BJ (cell line): ENCODE results near the gene SCN9A. TPM values are rescaled to one million over a fixed set of nuclear protein-coding genes. Genes with fewer than 3 reads are reported as not detected.

Experiments
- CTCF ChIA-PET: fragments of 350-600 bp; formaldehyde crosslinking; extraction: SDS; loops from one replicate; lab custom pipeline; 2021; ENCODE audit warnings: antibody characterized with exemption, inconsistent platforms; lab: Yijun Ruan, JAX
- POLR2A ChIA-PET: fragments of 300-600 bp; sonication (Branson Sonifier 250); formaldehyde crosslinking; extraction: SDS; loops from one replicate; lab custom pipeline; 2021; ENCODE audit warnings: antibody characterized with exemption; lab: Charles Lee
- DNase-seq: peaks from one replicate; pipeline ENCODE4 v3.0.0-alpha.2; 2011; ENCODE audit warnings: low read depth
- H3K27me3 ChIP-seq: 2 replicates; pipeline ENCODE4 v1.6.0; 2011; ENCODE audit warnings: low read length; ENCODE audit not compliant: control insufficient read depth, insufficient read depth
- H3K36me3 ChIP-seq: 2 replicates; pipeline ENCODE4 v1.5.1; 2011; ENCODE audit warnings: low read length; ENCODE audit not compliant: control insufficient read depth, insufficient read depth
- H3K4me3 ChIP-seq: 2 replicates; pipeline ENCODE4 v1.5.1; 2011; ENCODE audit warnings: low read depth, mild to moderate bottlenecking, control low read depth, low read length
- polyA plus RNA-seq: library from polyadenylated mRNA; depleted of rRNA; stranded (reverse); fragments of >200 nt; gene quantifications from 2 replicates; pipeline ENCODE4 v1.2.3, GENCODE V29; 2011
- TF ChIP-seq, protein P1 (sequence below): IDR thresholded peaks from 2 replicates; pipeline ENCODE4 v1.5.1; 2011; ENCODE audit warnings: low read depth, mild to moderate bottlenecking, control low read depth, inconsistent platforms, low read length, moderate library complexity; ENCODE audit not compliant: insufficient read depth

The SCN9A gene
- polyA plus RNA-seq, 1 experiment, result 19.4 TPM

DNA sequence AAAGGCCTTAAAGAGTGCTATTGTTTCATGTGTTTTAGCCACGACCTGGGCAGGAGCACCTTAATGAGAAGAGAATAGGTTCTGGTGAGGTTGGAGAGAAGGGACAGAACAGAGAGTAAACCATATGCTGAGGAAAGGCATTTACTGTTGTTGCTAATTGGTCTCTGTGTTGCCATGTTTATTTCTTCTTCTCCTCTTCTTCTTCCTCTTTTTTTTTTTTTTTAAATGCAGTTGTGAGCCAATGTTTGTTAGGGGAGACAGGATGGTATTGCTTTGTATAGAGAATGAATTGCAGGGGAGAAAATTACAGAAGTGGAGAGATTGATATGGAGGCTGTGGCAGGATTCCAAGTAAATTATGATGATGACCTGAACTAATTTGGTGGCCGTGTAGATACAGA is 2.6 kb downstream of the SCN9A start:
- H3K27me3 ChIP-seq, result no peaks in the 10 kb centered on the region
- POLR2A ChIA-PET, result no interaction called here
- TF ChIP-seq, protein P1, sequence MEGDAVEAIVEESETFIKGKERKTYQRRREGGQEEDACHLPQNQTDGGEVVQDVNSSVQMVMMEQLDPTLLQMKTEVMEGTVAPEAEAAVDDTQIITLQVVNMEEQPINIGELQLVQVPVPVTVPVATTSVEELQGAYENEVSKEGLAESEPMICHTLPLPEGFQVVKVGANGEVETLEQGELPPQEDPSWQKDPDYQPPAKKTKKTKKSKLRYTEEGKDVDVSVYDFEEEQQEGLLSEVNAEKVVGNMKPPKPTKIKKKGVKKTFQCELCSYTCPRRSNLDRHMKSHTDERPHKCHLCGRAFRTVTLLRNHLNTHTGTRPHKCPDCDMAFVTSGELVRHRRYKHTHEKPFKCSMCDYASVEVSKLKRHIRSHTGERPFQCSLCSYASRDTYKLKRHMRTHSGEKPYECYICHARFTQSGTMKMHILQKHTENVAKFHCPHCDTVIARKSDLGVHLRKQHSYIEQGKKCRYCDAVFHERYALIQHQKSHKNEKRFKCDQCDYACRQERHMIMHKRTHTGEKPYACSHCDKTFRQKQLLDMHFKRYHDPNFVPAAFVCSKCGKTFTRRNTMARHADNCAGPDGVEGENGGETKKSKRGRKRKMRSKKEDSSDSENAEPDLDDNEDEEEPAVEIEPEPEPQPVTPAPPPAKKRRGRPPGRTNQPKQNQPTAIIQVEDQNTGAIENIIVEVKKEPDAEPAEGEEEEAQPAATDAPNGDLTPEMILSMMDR, result no peak
- H3K36me3 ChIP-seq, result no peaks in the 10 kb centered on the region
- no peak overlapping the region for H3K4me3 ChIP-seq
- CTCF ChIA-PET, result interaction anchor here (2.3 kb wide), 1 partner anchor 192 kb away, joined by 4 read pairs; no protein-coding TSS in a partner anchor
- DNase-seq, result no peak

DNA sequence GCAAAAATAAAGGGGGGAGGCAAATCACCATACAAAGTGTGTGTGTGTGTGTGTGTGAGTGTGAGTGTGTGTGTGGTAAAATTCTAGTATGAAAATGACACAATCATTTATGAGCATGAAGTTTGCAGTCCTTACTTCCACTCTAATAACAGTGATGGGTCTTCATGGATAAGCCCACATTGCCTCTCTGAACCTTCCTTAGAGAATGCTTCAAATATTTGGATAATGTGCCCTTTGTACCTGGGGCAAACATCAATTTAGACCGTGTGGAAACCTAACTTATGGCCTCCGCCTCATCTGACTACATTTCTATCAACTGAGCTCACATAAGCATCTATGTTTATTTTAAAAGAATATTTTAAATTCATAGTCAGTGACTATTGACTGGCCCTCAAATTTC is 3.7 kb downstream of the SCN9A start:
- H3K36me3 ChIP-seq, result no peaks in the 10 kb centered on the region
- no peak for DNase-seq
- ChIA-PET CTCF (interaction anchor here (1.1 to 2.3 kb wide), 2 partner anchors 11 to 191 kb away, joined by 3 to 4 read pairs; no protein-coding TSS in a partner anchor), POLR2A (no interaction called here)
- no peak overlapping the region for H3K4me3 ChIP-seq
- TF ChIP-seq, protein P1, result no peak
- H3K27me3 ChIP-seq, result no peaks in the 10 kb centered on the region

DNA sequence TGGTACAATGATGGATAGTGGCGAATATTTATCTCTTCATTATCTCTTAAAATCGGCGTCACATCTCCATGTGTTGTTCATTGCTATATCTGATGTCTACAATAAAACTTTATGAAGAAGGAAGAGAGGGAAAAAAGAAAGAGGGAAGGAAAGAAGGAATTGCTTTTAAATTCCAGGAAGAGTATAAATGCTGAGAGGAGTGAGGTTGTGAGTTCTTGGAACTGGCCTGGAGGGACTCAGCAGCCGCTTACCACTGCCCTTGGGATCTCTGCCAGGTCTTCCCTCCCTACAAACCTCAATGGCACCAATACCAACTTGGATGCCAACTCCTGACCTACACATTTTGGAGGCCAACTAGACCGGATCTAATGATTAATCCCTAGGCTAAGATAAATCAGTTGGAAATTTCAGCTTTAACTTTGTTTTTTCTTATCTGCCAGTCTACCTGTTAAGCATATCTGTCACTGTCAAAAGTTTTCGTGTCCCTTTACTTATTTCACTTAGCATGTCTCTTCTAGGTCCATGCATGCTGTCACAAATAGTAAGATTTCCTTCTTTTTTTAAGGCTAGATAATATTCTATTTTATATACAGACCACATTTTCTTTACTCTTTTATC is 9.8 kb downstream of the SCN9A start:
- Histone ChIP-seq H3K36me3 (no peaks in the 10 kb centered on the region), H3K27me3 (no peaks in the 10 kb centered on the region), H3K4me3 (no peak overlapping the region)
- CTCF ChIA-PET, result interaction anchor here (0.7 kb wide), 1 partner anchor 9 kb away, joined by 3 read pairs; the partner anchor contains the start of gene SCN9A
- no peak for DNase-seq
- POLR2A ChIA-PET, result no interaction called here
- TF ChIP-seq, protein P1, result no peak

DNA sequence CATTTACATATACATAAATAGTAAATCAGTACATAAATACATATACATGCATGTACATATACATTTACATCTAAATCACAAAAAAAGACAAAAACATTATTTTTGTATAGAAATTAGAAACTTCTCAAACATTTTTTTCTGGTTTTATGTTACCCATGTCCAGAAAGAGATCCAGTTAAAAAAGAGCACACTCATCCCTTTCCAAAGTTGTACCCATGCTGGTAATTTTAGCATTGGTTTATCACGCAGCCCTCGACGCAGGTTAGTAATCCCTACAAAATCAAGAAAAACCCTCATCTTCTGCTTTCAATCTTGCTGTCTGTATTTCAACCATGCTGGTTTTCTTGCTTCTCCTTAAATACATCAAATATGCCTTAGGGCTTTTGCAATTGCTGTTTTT is 10.5 kb downstream of the SCN9A start:
- POLR2A ChIA-PET, result no interaction called here
- TF ChIP-seq, protein P1, result no peak
- CTCF ChIA-PET, result no interaction called here

DNA sequence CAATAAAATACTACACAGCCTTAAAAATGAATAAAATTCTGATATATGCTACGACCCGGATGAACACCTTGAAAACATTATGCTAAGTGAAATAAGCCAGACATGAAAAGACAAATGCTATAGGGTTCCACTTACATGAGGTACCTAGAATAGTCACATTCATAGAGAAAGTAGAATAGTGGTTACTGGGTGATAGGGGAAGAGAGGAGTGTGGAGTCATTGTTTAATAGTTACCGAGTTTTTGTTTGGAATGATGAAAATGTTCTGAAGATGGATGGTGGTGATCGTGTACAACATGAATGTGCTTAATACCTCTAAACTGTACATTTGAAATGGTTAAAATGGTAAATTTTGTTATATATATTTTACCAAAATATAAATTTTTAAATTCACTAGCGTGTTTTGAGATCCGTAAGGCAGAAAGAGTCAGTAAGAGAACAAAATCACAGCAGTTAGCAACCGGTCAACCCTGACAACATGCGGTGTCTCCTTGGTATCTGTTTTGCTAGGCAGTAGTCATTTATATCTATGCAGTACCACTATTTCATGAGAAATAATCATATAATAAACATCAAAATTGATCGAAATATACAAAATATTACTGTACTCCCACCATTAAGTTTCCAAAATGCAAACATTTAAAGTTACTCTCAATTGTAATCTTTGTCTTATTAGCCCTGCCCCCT is 11.1 kb downstream of the SCN9A start:
- DNase-seq, result no peak
- POLR2A ChIA-PET, result no interaction called here
- CTCF ChIA-PET, result no interaction called here
- TF ChIP-seq, protein P1, result no peak
- Histone ChIP-seq H3K27me3 (no peaks in the 10 kb centered on the region), H3K4me3 (no peak overlapping the region), H3K36me3 (no peaks in the 10 kb centered on the region)

More for the DNA sequence above, 10.5 kb downstream of the SCN9A start:
- no peak for DNase-seq
- Histone ChIP-seq H3K36me3 (no peaks in the 10 kb centered on the region), H3K27me3 (no peaks in the 10 kb centered on the region), H3K4me3 (no peak overlapping the region)
